GM18498 (cell line): ENCODE results near the gene ERH.

Experiments used
- ATAC-seq: cut with Tn5 transposase; IDR thresholded peaks from one replicate; pipeline ENCODE4 v1.9.1; 2021; ENCODE audit warnings: mild to moderate bottlenecking, moderate library complexity; ENCODE audit not compliant: unreplicated experiment

Gene ERH

GRCh38 chr14:69331206-69331605 lies 66.9 kb downstream of the ERH start:
- no peak for ATAC-seq
